ENCODE measurements around the gene CHRNE. TPM values are rescaled to one million over a fixed set of nuclear protein-coding genes. Genes with fewer than 3 reads are reported as not detected.

CHRNE gene
- total and polyA plus RNA-seq, 2 of the 13 experiments (the other 11 are each of a cell fraction or from before 2014, with no cell fraction given) = 0.53 to 0.59 TPM

GRCh38 chr17:4920351-4921048 is 17.6 kb upstream of the CHRNE start (continued):
- TF ChIP-seq FOXA1 (IDR thresholded peaks at IDR 0.05) (no peak), FOXA1 (CRISPR knock-in tag; IDR thresholded peaks at IDR 0.05) (no peak), ZNF235 (CRISPR knock-in tag; IDR thresholded peaks at IDR 0.05; ENCODE audit: borderline replicate concordance) (no peak), KDM2A (CRISPR knock-in tag; IDR thresholded peaks at IDR 0.05; ENCODE audit: borderline replicate concordance, low read depth) (0 out of 2 replicates have a peak, but pooled peaks have one; percentile 22), ISX (CRISPR knock-in tag; conservative IDR thresholded peaks at IDR 0.05) (no peak), ZNF589 (CRISPR knock-in tag; conservative IDR thresholded peaks at IDR 0.05) (no peak), FOXO1 (CRISPR knock-in tag; IDR thresholded peaks at IDR 0.05) (peak; percentile 3; the same call in 1 of the 2 replicates), SNAI1 (CRISPR knock-in tag; IDR thresholded peaks at IDR 0.05; ENCODE audit: borderline replicate concordance) (no peak), TEAD3 (CRISPR knock-in tag; optimal IDR thresholded peaks at IDR 0.05; ENCODE audit: borderline replicate concordance) (peak; percentile 65), CHD2 (IDR thresholded peaks at IDR 0.05; ENCODE audit: low read depth, low read length) (no peak), MAX (IDR thresholded peaks at IDR 0.05) (no peak), ZNF30 (CRISPR knock-in tag; IDR thresholded peaks at IDR 0.05) (no peak), ETV5 (CRISPR knock-in tag; IDR thresholded peaks at IDR 0.05; ENCODE audit: borderline replicate concordance) (0 out of 2 replicates have a peak, but pooled peaks have one; percentile 10), SYNCRIP (IDR thresholded peaks at IDR 0.05; ENCODE audit: insufficient read depth, low read depth, low read length) (no peak), CREB1 (IDR thresholded peaks at IDR 0.05) (no peak), CREB1 (CRISPR knock-in tag; IDR thresholded peaks at IDR 0.05) (peak; percentile 48), HNRNPL (IDR thresholded peaks at IDR 0.05; ENCODE audit: low read depth, low read length) (no peak), PRPF4 (IDR thresholded peaks at IDR 0.05; ENCODE audit: low read depth, low read length, poor library complexity, severe bottlenecking) (no peak), HNRNPH1 (optimal IDR thresholded peaks at IDR 0.05; ENCODE audit: low read depth, low read length) (no peak), ZNF563 (CRISPR knock-in tag; IDR thresholded peaks at IDR 0.05) (no peak), ZBTB46 (CRISPR knock-in tag; IDR thresholded peaks at IDR 0.05; ENCODE audit: borderline replicate concordance) (no peak)
- TF ChIP-seq, protein P1, sequence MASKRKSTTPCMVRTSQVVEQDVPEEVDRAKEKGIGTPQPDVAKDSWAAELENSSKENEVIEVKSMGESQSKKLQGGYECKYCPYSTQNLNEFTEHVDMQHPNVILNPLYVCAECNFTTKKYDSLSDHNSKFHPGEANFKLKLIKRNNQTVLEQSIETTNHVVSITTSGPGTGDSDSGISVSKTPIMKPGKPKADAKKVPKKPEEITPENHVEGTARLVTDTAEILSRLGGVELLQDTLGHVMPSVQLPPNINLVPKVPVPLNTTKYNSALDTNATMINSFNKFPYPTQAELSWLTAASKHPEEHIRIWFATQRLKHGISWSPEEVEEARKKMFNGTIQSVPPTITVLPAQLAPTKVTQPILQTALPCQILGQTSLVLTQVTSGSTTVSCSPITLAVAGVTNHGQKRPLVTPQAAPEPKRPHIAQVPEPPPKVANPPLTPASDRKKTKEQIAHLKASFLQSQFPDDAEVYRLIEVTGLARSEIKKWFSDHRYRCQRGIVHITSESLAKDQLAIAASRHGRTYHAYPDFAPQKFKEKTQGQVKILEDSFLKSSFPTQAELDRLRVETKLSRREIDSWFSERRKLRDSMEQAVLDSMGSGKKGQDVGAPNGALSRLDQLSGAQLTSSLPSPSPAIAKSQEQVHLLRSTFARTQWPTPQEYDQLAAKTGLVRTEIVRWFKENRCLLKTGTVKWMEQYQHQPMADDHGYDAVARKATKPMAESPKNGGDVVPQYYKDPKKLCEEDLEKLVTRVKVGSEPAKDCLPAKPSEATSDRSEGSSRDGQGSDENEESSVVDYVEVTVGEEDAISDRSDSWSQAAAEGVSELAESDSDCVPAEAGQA (IDR thresholded peaks at IDR 0.05; ENCODE audit: low read depth) = no peak
- TF ChIP-seq, protein P1 (CRISPR knock-in tag; IDR thresholded peaks at IDR 0.05; ENCODE audit: borderline replicate concordance) = no peak
